ENCODE measurements around the gene NPW.
A peak's percentile ranks its signal among the peaks of the same experiment; 100 is the strongest.

NPW gene

DNA sequence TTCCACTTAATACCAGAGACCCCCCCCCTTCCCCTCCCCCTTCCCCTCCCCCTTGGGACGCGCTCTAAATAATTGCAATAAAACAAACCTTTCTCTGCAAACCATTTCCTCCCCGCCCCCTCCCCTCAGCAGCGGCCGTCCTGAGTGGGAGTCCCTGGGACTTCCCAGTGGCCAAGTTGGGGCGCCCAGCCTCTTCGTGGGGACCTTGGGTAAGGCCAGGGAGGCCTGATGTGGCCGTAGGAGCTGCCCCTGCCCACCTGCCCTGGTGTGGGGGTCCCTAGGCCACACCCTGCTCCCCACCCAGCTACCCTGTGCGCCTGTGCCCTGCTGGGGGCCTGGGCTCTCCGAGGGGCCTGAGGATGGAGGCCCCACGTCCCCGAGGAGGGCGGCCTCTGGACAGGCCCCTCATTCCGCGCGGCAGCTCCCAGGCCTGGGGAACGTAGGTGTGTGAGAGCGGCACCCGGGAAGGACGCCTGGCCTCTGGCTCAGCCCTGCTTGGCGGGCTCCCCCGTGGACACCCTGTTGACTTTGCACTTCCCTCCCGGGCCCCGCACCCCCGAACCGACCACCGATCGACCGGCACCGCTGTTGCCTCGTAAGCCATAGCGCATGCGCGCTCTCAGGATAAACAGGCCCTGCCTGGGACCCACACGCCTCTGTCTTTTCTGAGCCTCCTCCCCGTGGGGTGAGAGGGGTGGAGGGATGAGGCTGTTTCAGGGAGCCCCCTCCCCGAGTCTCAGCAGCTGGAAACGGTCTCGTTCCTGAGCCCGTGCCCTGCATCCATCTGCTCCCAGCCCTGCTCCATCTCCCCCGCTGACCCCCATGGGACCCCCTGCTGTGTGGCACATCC is 19.0 kb downstream of the NPW start:
- Histone ChIP-seq H3K27me3 (replicated peaks) (no peaks in the 10 kb centered on the region), H3K36me3 (replicated peaks) (peaks cover 18% of the 10 kb centered on the region), H3K27ac (peak overlapping the region; percentile 33), H3K4me3 (ENCODE audit: low read depth, low read length) (no peak overlapping the region)
- in situ Hi-C loops (cut with HindIII; ENCODE audit: low pct_ligation_motif_present, low sequenced_read_pairs): loop anchor here (5.0 kb wide), 1 partner anchor 39 kb away; no protein-coding TSS in a partner anchor
- no peak for DNase-seq
- TF ChIP-seq, protein P1, sequence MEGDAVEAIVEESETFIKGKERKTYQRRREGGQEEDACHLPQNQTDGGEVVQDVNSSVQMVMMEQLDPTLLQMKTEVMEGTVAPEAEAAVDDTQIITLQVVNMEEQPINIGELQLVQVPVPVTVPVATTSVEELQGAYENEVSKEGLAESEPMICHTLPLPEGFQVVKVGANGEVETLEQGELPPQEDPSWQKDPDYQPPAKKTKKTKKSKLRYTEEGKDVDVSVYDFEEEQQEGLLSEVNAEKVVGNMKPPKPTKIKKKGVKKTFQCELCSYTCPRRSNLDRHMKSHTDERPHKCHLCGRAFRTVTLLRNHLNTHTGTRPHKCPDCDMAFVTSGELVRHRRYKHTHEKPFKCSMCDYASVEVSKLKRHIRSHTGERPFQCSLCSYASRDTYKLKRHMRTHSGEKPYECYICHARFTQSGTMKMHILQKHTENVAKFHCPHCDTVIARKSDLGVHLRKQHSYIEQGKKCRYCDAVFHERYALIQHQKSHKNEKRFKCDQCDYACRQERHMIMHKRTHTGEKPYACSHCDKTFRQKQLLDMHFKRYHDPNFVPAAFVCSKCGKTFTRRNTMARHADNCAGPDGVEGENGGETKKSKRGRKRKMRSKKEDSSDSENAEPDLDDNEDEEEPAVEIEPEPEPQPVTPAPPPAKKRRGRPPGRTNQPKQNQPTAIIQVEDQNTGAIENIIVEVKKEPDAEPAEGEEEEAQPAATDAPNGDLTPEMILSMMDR (IDR thresholded peaks at IDR 0.05; ENCODE audit: low read depth, low read length, missing control alignments): no peak

DNA sequence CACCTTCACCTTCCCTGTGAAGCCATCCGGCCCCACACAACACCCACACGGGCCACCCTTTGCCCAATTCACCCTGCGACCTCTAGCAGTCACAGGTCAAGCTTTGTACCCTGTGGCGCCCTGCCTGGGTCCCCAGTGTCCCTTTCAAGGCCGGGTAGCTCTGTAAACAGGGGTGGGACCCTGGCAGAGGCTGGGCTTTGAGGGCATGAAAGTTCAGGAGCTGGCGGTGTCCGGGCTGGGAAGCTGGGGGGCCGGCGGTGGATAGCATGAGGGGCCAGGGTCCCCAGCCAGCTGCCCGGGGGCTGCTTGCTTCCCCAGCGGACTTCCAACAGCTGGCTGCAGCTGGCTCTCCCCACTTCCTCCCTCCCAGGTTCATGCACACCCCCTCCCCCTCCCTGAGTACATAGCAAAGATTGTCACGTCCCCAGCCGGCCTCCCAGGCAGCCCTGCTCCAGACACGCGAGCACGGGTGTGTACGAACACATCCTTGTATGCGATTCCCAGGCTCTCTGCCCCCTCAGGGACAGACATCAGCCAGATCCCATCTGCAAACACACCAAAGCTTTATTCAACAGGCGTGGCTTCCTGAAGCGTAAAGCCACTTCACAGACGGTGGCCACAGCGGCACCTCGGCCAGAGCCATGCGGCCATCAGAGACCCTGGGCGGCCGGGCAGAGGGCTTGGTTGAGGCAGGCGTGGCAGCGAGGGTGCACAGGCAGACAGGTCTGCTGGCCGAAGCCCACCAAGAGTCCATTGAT is 19.9 kb downstream of the NPW start:
- Histone ChIP-seq H3K27ac (peak overlapping the region; percentile 33), H3K27me3 (replicated peaks) (no peaks in the 10 kb centered on the region), H3K36me3 (replicated peaks) (peaks cover 18% of the 10 kb centered on the region), H3K4me3 (ENCODE audit: low read depth, low read length) (no peak overlapping the region)
- TF ChIP-seq, protein P1 (IDR thresholded peaks at IDR 0.05; ENCODE audit: low read depth, low read length, missing control alignments): no peak
- DNase-seq: peak; percentile 65
- in situ Hi-C loops (cut with HindIII; ENCODE audit: low pct_ligation_motif_present, low sequenced_read_pairs): loop anchor here (5.0 kb wide), 1 partner anchor 38 kb away; no protein-coding TSS in a partner anchor

DNA sequence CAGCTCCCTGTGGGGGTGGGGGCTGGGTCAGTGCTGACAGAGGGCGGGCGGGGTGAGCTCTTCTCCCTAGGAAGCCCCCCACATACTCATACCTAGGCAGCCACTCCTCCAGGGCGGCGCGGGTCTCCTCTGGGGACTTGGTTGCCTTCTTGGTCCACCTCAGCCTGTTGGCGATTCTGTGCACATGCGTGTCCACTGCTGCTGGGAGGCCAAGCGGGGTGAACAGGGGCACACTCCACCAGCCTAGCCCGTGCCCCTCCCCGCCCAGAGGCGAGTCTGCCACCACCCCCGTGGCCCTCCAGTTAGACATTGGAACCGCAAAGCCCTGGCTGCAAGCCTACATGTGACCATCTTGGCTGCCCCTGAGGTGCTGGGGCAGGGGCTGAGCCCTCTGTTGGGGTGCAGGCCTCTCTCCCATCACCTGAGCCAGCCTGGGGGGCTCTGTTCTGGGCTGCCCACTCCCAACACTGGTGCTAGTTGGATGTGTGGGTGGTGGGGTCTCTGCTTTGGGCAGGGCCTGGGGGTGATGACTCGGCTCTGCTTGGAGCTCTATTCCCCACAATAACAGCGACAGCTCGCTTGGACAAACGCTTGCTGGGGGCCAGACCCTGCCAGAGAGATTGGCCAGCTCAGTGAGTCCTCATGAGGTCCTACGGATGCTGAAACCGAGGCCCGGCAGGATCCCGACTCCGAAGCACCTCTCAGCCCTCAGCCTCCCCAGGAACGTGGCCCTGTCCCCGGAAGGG is 20.6 kb downstream of the NPW start:
- TF ChIP-seq, protein P1 (IDR thresholded peaks at IDR 0.05; ENCODE audit: low read depth, low read length, missing control alignments): no peak
- no peak overlapping the region for H3K4me3 ChIP-seq (ENCODE audit: low read depth, low read length)
- H3K27ac ChIP-seq: peak overlapping the region; percentile 33
- in situ Hi-C loops (cut with HindIII; ENCODE audit: low pct_ligation_motif_present, low sequenced_read_pairs): no loop called here
- no peak for DNase-seq
- H3K36me3 ChIP-seq (replicated peaks): peaks cover 18% of the 10 kb centered on the region
- no peaks in the 10 kb centered on the region for H3K27me3 ChIP-seq (replicated peaks)

DNA sequence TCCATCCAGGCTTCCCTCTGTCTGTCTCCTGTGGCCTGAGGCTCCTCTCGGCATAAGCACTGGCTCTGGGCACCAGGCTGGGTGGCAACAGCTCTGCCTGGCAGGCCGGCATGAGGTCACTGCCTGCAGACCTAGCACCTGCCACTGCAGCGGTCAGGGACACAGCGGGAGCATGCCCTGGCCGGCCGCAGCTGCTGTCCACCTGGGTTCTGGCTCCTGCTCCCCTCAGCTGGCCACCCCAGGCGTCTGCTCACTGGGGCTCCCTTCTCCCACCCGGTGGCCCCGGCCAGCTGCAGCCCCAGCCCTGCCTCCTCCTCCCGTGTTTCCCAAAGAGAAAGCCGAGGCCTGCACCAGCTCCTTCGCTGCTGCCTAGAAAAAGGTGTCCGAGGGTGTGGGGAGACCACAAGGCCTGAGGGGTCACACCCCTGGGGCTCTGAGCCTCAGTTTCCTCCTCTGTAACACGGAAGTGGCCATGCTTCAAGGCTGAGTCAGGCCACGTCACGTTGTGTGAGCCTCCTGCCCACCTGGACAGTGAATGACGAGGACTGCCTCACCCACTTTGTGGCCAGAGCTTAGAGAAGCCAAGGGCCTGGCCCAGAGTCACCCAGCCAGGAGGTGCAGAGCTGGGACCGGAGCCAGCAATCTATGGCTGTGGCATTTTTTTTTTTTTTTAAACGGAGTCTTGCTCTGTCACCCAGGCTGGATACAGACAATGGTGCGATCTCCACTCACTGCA is 21.4 kb downstream of the NPW start:
- Histone ChIP-seq H3K36me3 (replicated peaks) (peaks cover 18% of the 10 kb centered on the region), H3K4me3 (ENCODE audit: low read depth, low read length) (no peak overlapping the region), H3K27me3 (replicated peaks) (no peaks in the 10 kb centered on the region), H3K27ac (no peak overlapping the region)
- TF ChIP-seq, protein P1 (IDR thresholded peaks at IDR 0.05; ENCODE audit: low read depth, low read length, missing control alignments): no peak
- no peak for DNase-seq
- in situ Hi-C loops (cut with HindIII; ENCODE audit: low pct_ligation_motif_present, low sequenced_read_pairs): no loop called here

All from brain microvascular endothelial cell (primary cell).